HL-60 (cell line): ENCODE results near the gene CHCHD6.

Experiments used
- DNase-seq, 2 experiments: peaks; one replicate each; pipeline ENCODE4 v3.0.0-alpha.2; 2010 to 2020; ENCODE audit warnings: low read depth in 1 of 2, low spot score in 1 of 2
- H3K27ac ChIP-seq: fragments of 250-450 bp; sonication (Bioruptor Pico); replicated peaks from 2 replicates; pipeline ENCODE4 v1.5.1; 2020; ENCODE audit warnings: mild to moderate bottlenecking, moderate library complexity
- H3K27me3 ChIP-seq: fragments of 250-450 bp; sonication (Bioruptor Pico); 2 replicates; pipeline ENCODE4 v1.5.1; 2021; ENCODE audit warnings: mild to moderate bottlenecking, moderate library complexity; ENCODE audit not compliant: insufficient read depth, poor library complexity, severe bottlenecking
- H3K4me3 ChIP-seq: replicated peaks from 2 replicates; pipeline ENCODE4 v1.5.1; 2011; ENCODE audit warnings: mild to moderate bottlenecking, control low read depth, low read length; ENCODE audit not compliant: insufficient read depth
- CTCF ChIP-seq: IDR thresholded peaks from one replicate; pipeline ENCODE4 v1.5.1; 2011; ENCODE audit warnings: low read length, control low read depth, inconsistent platforms; ENCODE audit not compliant: insufficient read depth
- GABPA ChIP-seq: IDR thresholded peaks from 2 replicates; pipeline ENCODE4 v1.6.1; 2012; ENCODE audit warnings: low read depth
- POLR2AphosphoS5 ChIP-seq: IDR thresholded peaks from 2 replicates; pipeline ENCODE4 v1.6.1; 2012; ENCODE audit warnings: low read depth
- SPI1 ChIP-seq: IDR thresholded peaks from 2 replicates; pipeline ENCODE4 v1.6.1; 2012; ENCODE audit warnings: low read depth, mild to moderate bottlenecking, borderline replicate concordance
- TF ChIP-seq, protein P1 (sequence below): IDR thresholded peaks from 2 replicates; pipeline ENCODE4 v1.6.1; 2012; ENCODE audit warnings: low read depth; ENCODE audit not compliant: insufficient replicate concordance

The CHCHD6 gene

DNA sequence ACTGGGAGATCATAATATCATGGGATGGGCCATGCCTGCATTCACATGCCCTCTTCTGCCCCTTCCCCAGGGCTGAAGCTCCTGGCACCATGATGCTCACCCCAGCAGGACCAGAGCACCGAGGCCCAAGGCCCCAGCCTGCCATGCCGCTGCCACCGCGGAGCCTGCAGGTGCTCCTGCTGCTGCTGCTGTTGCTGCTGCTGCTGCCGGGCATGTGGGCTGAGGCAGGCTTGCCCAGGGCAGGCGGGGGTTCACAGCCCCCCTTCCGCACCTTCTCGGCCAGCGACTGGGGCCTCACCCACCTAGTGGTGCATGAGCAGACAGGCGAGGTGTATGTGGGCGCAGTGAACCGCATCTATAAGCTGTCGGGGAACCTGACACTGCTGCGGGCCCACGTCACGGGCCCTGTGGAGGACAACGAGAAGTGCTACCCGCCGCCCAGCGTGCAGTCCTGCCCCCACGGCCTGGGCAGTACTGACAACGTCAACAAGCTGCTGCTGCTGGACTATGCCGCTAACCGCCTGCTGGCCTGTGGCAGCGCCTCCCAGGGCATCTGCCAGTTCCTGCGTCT lies 284.5 kb downstream of the CHCHD6 start:
- DNase-seq = no peak
- no peak overlapping the region for H3K4me3 ChIP-seq
- TF ChIP-seq GABPA = no peak
- no peak for TF ChIP-seq CTCF
- TF ChIP-seq, protein P1, sequence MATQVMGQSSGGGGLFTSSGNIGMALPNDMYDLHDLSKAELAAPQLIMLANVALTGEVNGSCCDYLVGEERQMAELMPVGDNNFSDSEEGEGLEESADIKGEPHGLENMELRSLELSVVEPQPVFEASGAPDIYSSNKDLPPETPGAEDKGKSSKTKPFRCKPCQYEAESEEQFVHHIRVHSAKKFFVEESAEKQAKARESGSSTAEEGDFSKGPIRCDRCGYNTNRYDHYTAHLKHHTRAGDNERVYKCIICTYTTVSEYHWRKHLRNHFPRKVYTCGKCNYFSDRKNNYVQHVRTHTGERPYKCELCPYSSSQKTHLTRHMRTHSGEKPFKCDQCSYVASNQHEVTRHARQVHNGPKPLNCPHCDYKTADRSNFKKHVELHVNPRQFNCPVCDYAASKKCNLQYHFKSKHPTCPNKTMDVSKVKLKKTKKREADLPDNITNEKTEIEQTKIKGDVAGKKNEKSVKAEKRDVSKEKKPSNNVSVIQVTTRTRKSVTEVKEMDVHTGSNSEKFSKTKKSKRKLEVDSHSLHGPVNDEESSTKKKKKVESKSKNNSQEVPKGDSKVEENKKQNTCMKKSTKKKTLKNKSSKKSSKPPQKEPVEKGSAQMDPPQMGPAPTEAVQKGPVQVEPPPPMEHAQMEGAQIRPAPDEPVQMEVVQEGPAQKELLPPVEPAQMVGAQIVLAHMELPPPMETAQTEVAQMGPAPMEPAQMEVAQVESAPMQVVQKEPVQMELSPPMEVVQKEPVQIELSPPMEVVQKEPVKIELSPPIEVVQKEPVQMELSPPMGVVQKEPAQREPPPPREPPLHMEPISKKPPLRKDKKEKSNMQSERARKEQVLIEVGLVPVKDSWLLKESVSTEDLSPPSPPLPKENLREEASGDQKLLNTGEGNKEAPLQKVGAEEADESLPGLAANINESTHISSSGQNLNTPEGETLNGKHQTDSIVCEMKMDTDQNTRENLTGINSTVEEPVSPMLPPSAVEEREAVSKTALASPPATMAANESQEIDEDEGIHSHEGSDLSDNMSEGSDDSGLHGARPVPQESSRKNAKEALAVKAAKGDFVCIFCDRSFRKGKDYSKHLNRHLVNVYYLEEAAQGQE = no peak
- TF ChIP-seq POLR2AphosphoS5 = no peak
- no peak for TF ChIP-seq SPI1
- peaks cover 11% of the 10 kb centered on the region for H3K27me3 ChIP-seq
- no peak overlapping the region for H3K27ac ChIP-seq

- no peak overlapping the region for H3K4me3 ChIP-seq
- TF ChIP-seq POLR2AphosphoS5 (no peak), SPI1 (no peak), CTCF (no peak), GABPA (no peak)
- TF ChIP-seq, protein P1 = no peak
- H3K27ac ChIP-seq = no peak overlapping the region
- peaks cover 2% of the 10 kb centered on the region for H3K27me3 ChIP-seq
- DNase-seq = no peak
Measured at GRCh38 chr3:126989316-126990023, 285.4 kb downstream of the CHCHD6 start.

GRCh38 chr3:126990024-126990700 lies 286.1 kb downstream of the CHCHD6 start:
- Histone ChIP-seq H3K27ac (no peak overlapping the region), H3K4me3 (no peak overlapping the region), H3K27me3 (no peaks in the 10 kb centered on the region)
- TF ChIP-seq POLR2AphosphoS5 = no peak
- TF ChIP-seq GABPA = no peak
- TF ChIP-seq, protein P1 = no peak
- no peak for TF ChIP-seq CTCF
- TF ChIP-seq SPI1 = no peak
- DNase-seq = no peak
